ENCODE measurements around the gene UBE3A. TPM values are rescaled to one million over a fixed set of nuclear protein-coding genes. Genes with fewer than 3 reads are reported as not detected.
"Not testable (repeated sequence)": the region's sequence is repeated elsewhere in the genome, so short reads cannot be mapped to it uniquely, and the experiment has no call there.

Gene UBE3A
- total RNA-seq, 2 donors from 2014 or later: 87.5 to 103 TPM

GRCh38 chr15:25409731-25410130 is 29.1 kb downstream of the UBE3A start:
- intact Hi-C loops (cut with DNase I); DNase-seq (ENCODE audit: low spot score): not testable (repeated sequence)

GRCh38 chr15:25408929-25409328 is 29.9 kb downstream of the UBE3A start:
- DNase-seq (ENCODE audit: low spot score): no peak
- intact Hi-C loops (cut with DNase I): no loop called here

GRCh38 chr15:25408428-25408827 is 30.4 kb downstream of the UBE3A start:
- DNase-seq (ENCODE audit: low spot score): no peak
- intact Hi-C loops (cut with DNase I): no loop called here

GRCh38 chr15:25407950-25408349 is 30.9 kb downstream of the UBE3A start:
- intact Hi-C loops (cut with DNase I): no loop called here
- DNase-seq (ENCODE audit: low spot score): no peak

- no peak for DNase-seq (ENCODE audit: low spot score)
- intact Hi-C loops (cut with DNase I): no loop called here
Observed at GRCh38 chr15:25406846-25407245, 32.0 kb downstream of the UBE3A start.

GRCh38 chr15:25406261-25406660 is 32.6 kb downstream of the UBE3A start:
- DNase-seq (ENCODE audit: low spot score): no peak
- intact Hi-C loops (cut with DNase I): no loop called here

GRCh38 chr15:25403771-25404170 is 35.1 kb downstream of the UBE3A start:
- intact Hi-C loops (cut with DNase I): no loop called here
- no peak for DNase-seq (ENCODE audit: low spot score)

GRCh38 chr15:25402342-25402741 is 36.5 kb downstream of the UBE3A start:
- intact Hi-C loops (cut with DNase I): no loop called here
- DNase-seq (ENCODE audit: low spot score): no peak

GRCh38 chr15:25401501-25401900 is 37.3 kb downstream of the UBE3A start:
- intact Hi-C loops (cut with DNase I): no loop called here
- DNase-seq (ENCODE audit: low spot score): no peak

- DNase-seq (ENCODE audit: low spot score): no peak
- intact Hi-C loops (cut with DNase I): no loop called here
Observed at GRCh38 chr15:25397100-25397499, 41.7 kb downstream of the UBE3A start.

- intact Hi-C loops (cut with DNase I): no loop called here
Observed at GRCh38 chr15:25394898-25395297, 43.9 kb downstream of the UBE3A start.

GRCh38 chr15:25392806-25393205 is 46.0 kb downstream of the UBE3A start:
- DNase-seq (ENCODE audit: low spot score): no peak

More at GRCh38 chr15:25394898-25395297, 43.9 kb downstream of the UBE3A start:
- DNase-seq (ENCODE audit: low spot score): no peak

GRCh38 chr15:25391971-25392721 is 46.7 kb downstream of the UBE3A start:
- intact Hi-C loops (cut with DNase I): no loop called here
- DNase-seq (ENCODE audit: low spot score): no peak

More at GRCh38 chr15:25392806-25393205, 46.0 kb downstream of the UBE3A start:
- intact Hi-C loops (cut with DNase I): no loop called here

- intact Hi-C loops (cut with DNase I): no loop called here
- DNase-seq (ENCODE audit: low spot score): no peak
Observed at GRCh38 chr15:25385986-25386385, 52.8 kb downstream of the UBE3A start.

- intact Hi-C loops (cut with DNase I): no loop called here
- DNase-seq (ENCODE audit: low spot score): no peak
Observed at GRCh38 chr15:25381579-25381978, 57.2 kb downstream of the UBE3A start.

- DNase-seq (ENCODE audit: low spot score): no peak
- intact Hi-C loops (cut with DNase I): no loop called here
Observed at GRCh38 chr15:25378501-25378901, 60.3 kb downstream of the UBE3A start.

GRCh38 chr15:25375557-25375956 is 63.3 kb downstream of the UBE3A start:
- intact Hi-C loops (cut with DNase I): no loop called here
- DNase-seq (ENCODE audit: low spot score): no peak

GRCh38 chr15:25374143-25374542 is 64.7 kb downstream of the UBE3A start:
- DNase-seq (ENCODE audit: low spot score): no peak
- intact Hi-C loops (cut with DNase I): no loop called here

- intact Hi-C loops (cut with DNase I): no loop called here
- DNase-seq (ENCODE audit: low spot score): no peak
Observed at GRCh38 chr15:25372298-25372697, 66.5 kb downstream of the UBE3A start.

- no peak for DNase-seq (ENCODE audit: low spot score)
- intact Hi-C loops (cut with DNase I): no loop called here
Observed at GRCh38 chr15:25368850-25369249, 70.0 kb downstream of the UBE3A start.

GRCh38 chr15:25366058-25366457 is 72.8 kb downstream of the UBE3A start:
- no peak for DNase-seq (ENCODE audit: low spot score)
- intact Hi-C loops (cut with DNase I): no loop called here
